SK-N-MC (cell line): ENCODE measurements around the gene FOXP1.

Experiments
- DNase-seq: peaks from one replicate; pipeline ENCODE4 v3.0.0-alpha.2; 2011; ENCODE audit warnings: low read depth, low spot score
- H3K27ac ChIP-seq: fragments of 200-600 bp; sonication (generic); 2 replicates; pipeline ENCODE4 v1.5.1; 2016; ENCODE audit warnings: mixed run types
- H3K36me3 ChIP-seq: fragments of 200-600 bp; sonication (generic); 2 replicates; pipeline ENCODE4 v1.6.1; 2017; ENCODE audit warnings: antibody characterized with exemption, low read length, mixed read lengths; ENCODE audit not compliant: insufficient read depth
- H3K4me3 ChIP-seq: fragments of 200-600 bp; sonication (generic); 2 replicates; pipeline ENCODE4 v1.5.1; 2016
- H3K9ac ChIP-seq: fragments of 200-600 bp; sonication (generic); 2 replicates; pipeline ENCODE4 v1.8.0; 2017; ENCODE audit warnings: mixed run types, mixed read lengths; ENCODE audit not compliant: insufficient read length
- H3K9me3 ChIP-seq: fragments of 200-600 bp; sonication (generic); 2 replicates; pipeline ENCODE4 v1.6.1; 2017; ENCODE audit warnings: low read depth, mild to moderate bottlenecking, antibody characterized with exemption, low read length, moderate library complexity, mixed read lengths
- EZH2 ChIP-seq: fragments of 200-600 bp; sonication (generic); IDR thresholded peaks from one replicate; pipeline ENCODE4 v1.6.1; 2017; ENCODE audit warnings: antibody characterized with exemption
- FOXP2 ChIP-seq: optimal IDR thresholded peaks from 2 replicates; pipeline ENCODE3; 2011; ENCODE audit warnings: mild to moderate bottlenecking, moderate library complexity; ENCODE audit not compliant: insufficient read depth; ENCODE audit errors: extremely low read length, control extremely low read depth
- POLR2AphosphoS5 ChIP-seq: IDR thresholded peaks from 2 replicates; pipeline ENCODE4 v1.6.1; 2012; ENCODE audit warnings: mild to moderate bottlenecking, low read depth, low read length, borderline replicate concordance

Gene FOXP1

DNA sequence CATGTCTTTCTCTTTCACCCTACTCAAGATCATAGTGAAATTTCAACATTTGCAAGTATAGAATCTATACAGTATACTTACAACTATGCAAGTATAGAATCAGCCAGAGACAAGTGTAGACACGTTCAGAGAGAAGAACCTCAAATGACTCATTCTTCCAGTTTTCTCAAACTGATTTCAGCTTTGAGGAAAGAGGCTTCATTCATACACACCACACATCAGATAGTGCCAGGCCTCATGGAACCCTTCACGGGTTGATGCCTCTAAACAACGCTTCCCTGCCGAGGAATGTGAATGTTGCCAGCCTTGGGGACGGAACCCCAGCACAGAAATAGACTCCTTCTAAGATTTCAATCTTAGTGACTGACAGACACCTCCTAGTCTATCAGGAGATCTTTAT lies 135.7 kb downstream of the FOXP1 start:
- no peak for DNase-seq
- no peaks in the 10 kb centered on the region for H3K36me3 ChIP-seq
- H3K9ac ChIP-seq, result no peak overlapping the region
- H3K27ac ChIP-seq, result no peak overlapping the region
- no peaks in the 10 kb centered on the region for H3K9me3 ChIP-seq
- H3K4me3 ChIP-seq, result no peak overlapping the region
- no peak for TF ChIP-seq FOXP2
- TF ChIP-seq EZH2, result no peak
- TF ChIP-seq POLR2AphosphoS5, result no peak

DNA sequence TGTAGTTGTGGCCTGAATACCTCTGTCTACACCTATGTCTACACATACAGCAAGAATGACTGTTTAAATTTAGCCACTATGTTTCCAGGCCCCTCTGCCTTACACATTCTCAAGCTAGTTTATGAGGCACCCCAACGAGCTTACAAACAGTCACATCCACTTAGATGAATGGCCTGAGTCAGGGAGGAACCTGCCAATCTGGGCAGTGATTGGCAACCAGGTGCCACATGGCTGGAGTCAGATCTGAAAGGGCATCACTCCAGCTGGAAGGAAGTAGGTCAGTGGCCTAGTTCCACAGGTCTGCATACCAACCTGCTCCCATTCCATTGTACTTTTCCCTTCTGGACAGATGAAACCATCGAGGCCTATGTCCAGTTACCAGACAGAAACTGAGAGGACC lies 136.3 kb downstream of the FOXP1 start:
- Histone ChIP-seq H3K4me3 (no peak overlapping the region), H3K27ac (no peak overlapping the region), H3K9me3 (no peaks in the 10 kb centered on the region), H3K9ac (no peak overlapping the region), H3K36me3 (no peaks in the 10 kb centered on the region)
- TF ChIP-seq POLR2AphosphoS5 (no peak), EZH2 (no peak), FOXP2 (no peak)
- DNase-seq, result no peak

GRCh38 chr3:71446734-71447133 lies 136.8 kb downstream of the FOXP1 start:
- H3K4me3 ChIP-seq, result no peak overlapping the region
- no peaks in the 10 kb centered on the region for H3K36me3 ChIP-seq
- H3K27ac ChIP-seq, result 0 out of 2 replicates have a peak overlapping the region, but pooled peaks have one; percentile 16
- H3K9me3 ChIP-seq, result no peaks in the 10 kb centered on the region
- DNase-seq, result no peak
- TF ChIP-seq EZH2, result no peak
- no peak for TF ChIP-seq FOXP2
- TF ChIP-seq POLR2AphosphoS5, result no peak
- H3K9ac ChIP-seq, result no peak overlapping the region

DNA sequence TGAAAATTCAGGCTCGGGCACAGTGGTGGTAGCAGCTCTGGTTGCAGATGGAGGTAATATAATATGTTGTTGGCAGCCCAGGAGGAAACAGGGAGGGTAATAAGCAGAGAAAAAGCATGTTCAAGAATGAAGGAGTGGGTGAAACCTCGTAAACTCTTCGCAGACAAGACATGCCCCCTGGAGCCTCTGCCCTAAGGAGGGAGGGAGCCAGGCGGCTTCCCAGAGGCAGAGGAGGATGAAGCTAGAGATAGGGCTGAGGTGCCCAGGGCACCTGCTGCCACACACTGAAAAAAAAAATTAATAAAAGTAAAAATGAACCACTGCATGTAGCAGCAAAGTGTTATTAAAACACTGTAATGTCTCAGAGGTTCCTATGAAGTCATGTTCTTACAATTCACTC lies 137.3 kb downstream of the FOXP1 start:
- DNase-seq, result no peak
- H3K4me3 ChIP-seq, result no peak overlapping the region
- no peaks in the 10 kb centered on the region for H3K9me3 ChIP-seq
- TF ChIP-seq EZH2 (no peak), FOXP2 (no peak), POLR2AphosphoS5 (no peak)
- H3K27ac ChIP-seq, result 0 out of 2 replicates have a peak overlapping the region, but pooled peaks have one; percentile 16
- H3K9ac ChIP-seq, result no peak overlapping the region
- no peaks in the 10 kb centered on the region for H3K36me3 ChIP-seq

DNA sequence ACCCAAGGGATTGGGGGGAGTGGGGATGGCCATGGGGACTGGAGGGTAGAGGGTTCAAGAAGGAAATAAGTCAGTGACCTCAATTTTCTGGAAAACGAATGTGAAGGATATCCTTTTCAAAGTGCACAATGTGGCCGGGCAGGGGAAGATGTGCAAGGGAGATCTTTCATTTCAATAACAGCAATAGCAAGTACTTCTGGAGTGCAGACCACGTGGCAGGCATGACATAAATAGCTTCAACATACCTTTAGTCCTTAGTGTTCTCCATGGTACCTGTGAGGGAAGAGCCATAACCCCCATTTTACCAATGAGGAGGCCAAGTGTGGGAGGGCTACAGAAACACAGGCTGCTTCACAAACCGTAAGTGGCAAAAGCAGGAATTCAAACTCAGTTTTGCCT lies 138.7 kb downstream of the FOXP1 start:
- H3K27ac ChIP-seq, result no peak overlapping the region
- no peak overlapping the region for H3K4me3 ChIP-seq
- no peaks in the 10 kb centered on the region for H3K36me3 ChIP-seq
- H3K9ac ChIP-seq, result no peak overlapping the region
- no peak for TF ChIP-seq POLR2AphosphoS5
- TF ChIP-seq EZH2, result no peak
- TF ChIP-seq FOXP2, result no peak
- DNase-seq, result no peak
- no peaks in the 10 kb centered on the region for H3K9me3 ChIP-seq

DNA sequence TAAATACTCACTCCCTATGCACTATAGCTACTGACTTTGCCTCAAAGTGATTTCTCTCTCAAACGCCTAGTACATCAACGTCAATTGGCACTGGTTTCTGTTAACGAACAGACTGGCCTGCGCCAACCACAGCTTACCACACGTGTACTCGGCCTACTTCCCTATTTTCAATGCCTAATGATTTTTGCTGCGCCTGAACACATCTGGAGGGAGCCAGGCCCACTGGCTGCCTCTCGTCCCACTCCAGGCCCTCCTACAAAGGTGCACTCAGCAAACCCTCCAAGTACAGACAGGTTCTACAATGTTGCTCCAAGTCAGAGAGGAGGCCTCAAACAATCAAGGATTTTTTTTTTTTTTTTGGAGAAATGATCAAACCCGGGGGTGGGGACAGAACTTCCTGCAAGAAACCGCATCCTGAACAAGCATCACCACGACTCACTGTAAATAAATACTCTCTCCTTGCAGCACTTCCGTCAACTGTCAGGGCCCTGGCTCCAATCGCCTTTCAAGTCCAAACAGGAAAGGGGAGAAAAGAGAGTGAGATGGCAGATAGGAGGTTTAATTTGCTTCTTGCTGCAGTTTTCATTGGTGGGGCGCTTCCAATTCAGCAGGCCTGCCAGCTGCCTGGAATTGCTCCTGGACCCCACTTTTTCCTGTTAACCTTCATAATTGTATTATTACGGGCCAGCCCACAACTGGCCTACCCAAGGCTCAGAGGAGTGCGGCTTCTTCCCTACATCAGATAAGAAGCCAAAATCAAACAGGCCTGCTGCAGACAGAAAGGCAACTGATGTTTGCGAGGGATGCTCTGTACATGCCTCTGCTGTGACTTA lies 139.3 kb downstream of the FOXP1 start:
- Histone ChIP-seq H3K36me3 (no peaks in the 10 kb centered on the region), H3K9ac (no peak overlapping the region), H3K27ac (no peak overlapping the region), H3K4me3 (no peak overlapping the region), H3K9me3 (no peaks in the 10 kb centered on the region)
- TF ChIP-seq EZH2, result no peak
- no peak for TF ChIP-seq FOXP2
- TF ChIP-seq POLR2AphosphoS5, result no peak
- no peak for DNase-seq

- Histone ChIP-seq H3K27ac (no peak overlapping the region), H3K36me3 (no peaks in the 10 kb centered on the region), H3K9me3 (no peaks in the 10 kb centered on the region), H3K9ac (no peak overlapping the region), H3K4me3 (no peak overlapping the region)
- DNase-seq, result no peak
- no peak for TF ChIP-seq POLR2AphosphoS5
- TF ChIP-seq EZH2, result no peak
- no peak for TF ChIP-seq FOXP2
These were observed 140.2 kb downstream of the FOXP1 start for GRCh38 chr3:71443332-71443731.

DNA sequence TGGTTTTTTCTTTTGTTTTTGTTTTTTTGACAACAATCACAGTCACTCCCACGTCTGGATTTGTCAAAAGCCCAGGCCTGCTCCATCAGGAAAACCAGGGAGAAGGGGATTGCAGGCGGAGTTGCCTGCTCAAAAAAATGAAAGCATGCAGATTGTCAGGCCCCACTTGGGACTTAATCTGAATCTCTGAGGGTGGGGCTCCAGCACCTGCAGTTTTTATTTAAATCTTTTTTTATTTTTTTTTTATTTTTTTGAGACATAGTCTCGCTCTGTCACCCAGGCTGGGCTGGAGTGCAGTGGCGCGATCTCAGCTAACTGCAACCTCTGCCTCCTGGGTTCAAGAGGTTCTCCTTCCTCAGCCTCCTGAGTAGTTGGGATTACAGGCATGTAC lies 140.9 kb downstream of the FOXP1 start:
- H3K4me3 ChIP-seq, result no peak overlapping the region
- H3K9me3 ChIP-seq, result no peaks in the 10 kb centered on the region
- DNase-seq, result no peak
- no peaks in the 10 kb centered on the region for H3K36me3 ChIP-seq
- TF ChIP-seq POLR2AphosphoS5 (no peak), FOXP2 (no peak), EZH2 (no peak)
- H3K9ac ChIP-seq, result no peak overlapping the region
- H3K27ac ChIP-seq, result no peak overlapping the region

- H3K36me3 ChIP-seq, result no peaks in the 10 kb centered on the region
- H3K9me3 ChIP-seq, result no peaks in the 10 kb centered on the region
- no peak overlapping the region for H3K9ac ChIP-seq
- no peak overlapping the region for H3K27ac ChIP-seq
- no peak for DNase-seq
- no peak for TF ChIP-seq POLR2AphosphoS5
- TF ChIP-seq FOXP2, result no peak
- TF ChIP-seq EZH2, result no peak
- H3K4me3 ChIP-seq, result no peak overlapping the region
These were observed 141.4 kb downstream of the FOXP1 start for GRCh38 chr3:71441925-71442651.
